IMR-90 (cell line): Measurements from ENCODE around the gene CCT5. TPM values are rescaled to one million over a fixed set of nuclear protein-coding genes. Genes with fewer than 3 reads are reported as not detected.

Source experiments
- ATAC-seq: fragments of 200-7000 bp; cut with Tn5 transposase; 2 replicates; pipeline ENCODE4 v1.9.1; 2020; ENCODE audit warnings: low read depth, mild to moderate bottlenecking, moderate library complexity
- BruUV-seq: library from RNA; stranded (reverse); fragments of 400-500 nt; replicated peaks from 2 replicates; lab custom pipeline; 2021; lab: Mats Ljungman, UMichigan
- CTCF ChIA-PET: fragments of 300-600 bp; formaldehyde crosslinking; extraction: SDS; loops from one replicate; lab custom pipeline; 2021; ENCODE audit warnings: antibody characterized with exemption; lab: Yijun Ruan, JAX
- POLR2A ChIA-PET: fragments of 300-600 bp; sonication (Branson Sonifier 250); formaldehyde crosslinking; loops from one replicate; lab custom pipeline; 2022; ENCODE audit warnings: antibody characterized with exemption; ENCODE audit not compliant: unreplicated experiment; lab: Charles Lee
- DNase-seq: peaks from one replicate; pipeline ENCODE4 v3.0.0; 2013
- H2AFZ ChIP-seq: replicated peaks from 2 replicates; pipeline ENCODE3; 2013; ENCODE audit warnings: low read length, mild to moderate bottlenecking; ENCODE audit not compliant: poor library complexity
- H2AK5ac ChIP-seq: 2 replicates; pipeline ENCODE4 v1.6.1; 2013; ENCODE audit warnings: low read depth, low read length, inconsistent platforms
- H2AK9ac ChIP-seq: replicated peaks from 2 replicates; pipeline ENCODE3; 2013; ENCODE audit warnings: mild to moderate bottlenecking, low read depth, low read length, moderate library complexity; ENCODE audit not compliant: poor library complexity
- H2BK120ac ChIP-seq: 2 replicates; pipeline ENCODE4 v1.6.1; 2013; ENCODE audit warnings: low read depth, low read length, inconsistent platforms
- H2BK15ac ChIP-seq: 3 replicates; pipeline ENCODE4 v1.6.1; 2013; ENCODE audit warnings: low read depth, low read length, inconsistent platforms
- H2BK20ac ChIP-seq: 2 replicates; pipeline ENCODE4 v1.6.1; 2013; ENCODE audit warnings: low read depth, mild to moderate bottlenecking, inconsistent platforms, low read length, moderate library complexity
- H2BK5ac ChIP-seq: 2 replicates; pipeline ENCODE4 v1.6.1; 2013; ENCODE audit warnings: mild to moderate bottlenecking, low read depth, low read length, inconsistent platforms; ENCODE audit not compliant: poor library complexity, severe bottlenecking
- H3K14ac ChIP-seq: replicated peaks from 2 replicates; pipeline ENCODE4 v1.6.1; 2013; ENCODE audit warnings: low read depth, low read length, inconsistent platforms
- H3K18ac ChIP-seq: 2 replicates; pipeline ENCODE4 v1.6.1; 2013; ENCODE audit warnings: low read depth, low read length, control low read depth
- H3K23ac ChIP-seq: 2 replicates; pipeline ENCODE4 v1.6.1; 2013; ENCODE audit warnings: low read depth, low read length, inconsistent platforms
- H3K27ac ChIP-seq: 2 replicates; pipeline ENCODE4 v1.5.1; 2013; ENCODE audit warnings: mild to moderate bottlenecking, control low read depth, low read length; ENCODE audit not compliant: insufficient read depth
- H3K27me3 ChIP-seq: 2 replicates; pipeline ENCODE4 v1.6.1; 2013; ENCODE audit warnings: low read length; ENCODE audit not compliant: control insufficient read depth, insufficient read depth
- H3K36me3 ChIP-seq: 2 replicates; pipeline ENCODE4 v1.6.1; 2013; ENCODE audit warnings: low read length, mixed read lengths; ENCODE audit not compliant: control insufficient read depth, insufficient read depth
- H3K4ac ChIP-seq: 2 replicates; pipeline ENCODE4 v1.6.1; 2013; ENCODE audit warnings: low read depth, low read length, inconsistent platforms
- H3K4me1 ChIP-seq: 2 replicates; pipeline ENCODE4 v1.6.1; 2013; ENCODE audit warnings: low read length, mixed read lengths; ENCODE audit not compliant: control insufficient read depth, insufficient read depth
- H3K4me2 ChIP-seq: 2 replicates; pipeline ENCODE4 v1.6.1; 2013; ENCODE audit warnings: low read depth, mild to moderate bottlenecking, control low read depth, low read length, moderate library complexity
- H3K4me3 ChIP-seq: 2 replicates; pipeline ENCODE4 v1.5.1; 2013; ENCODE audit warnings: low read depth, mild to moderate bottlenecking, control low read depth, low read length, moderate library complexity; ENCODE audit not compliant: insufficient read depth
- H3K56ac ChIP-seq: 2 replicates; pipeline ENCODE4 v1.6.1; 2013; ENCODE audit warnings: low read length, inconsistent platforms; ENCODE audit not compliant: insufficient read depth; ENCODE audit errors: extremely low read depth
- H3K79me1 ChIP-seq, 2 experiments: 2 replicates each; pipeline ENCODE4 v1.6.1; 2013; ENCODE audit warnings: low read length in 2 of 2, inconsistent platforms in 1 of 2, low read depth in 1 of 2
- H3K9ac ChIP-seq: 2 replicates; pipeline ENCODE4 v1.6.1; 2013; ENCODE audit warnings: low read depth, low read length, control low read depth
- H3K9me1 ChIP-seq: 2 replicates; pipeline ENCODE4 v1.6.1; 2013; ENCODE audit warnings: low read length, inconsistent platforms; ENCODE audit not compliant: insufficient read depth
- H3K9me3 ChIP-seq: 2 replicates; pipeline ENCODE4 v1.6.1; 2013; ENCODE audit warnings: low read length; ENCODE audit not compliant: control insufficient read depth, insufficient read depth
- H4K20me1 ChIP-seq: 2 replicates; pipeline ENCODE4 v1.6.1; 2013; ENCODE audit warnings: low read length, inconsistent platforms; ENCODE audit not compliant: insufficient read depth
- H4K5ac ChIP-seq: 2 replicates; pipeline ENCODE4 v1.6.1; 2013; ENCODE audit warnings: mild to moderate bottlenecking, low read depth, low read length, control low read depth
- H4K8ac ChIP-seq, 2 experiments: 2 replicates each; pipeline ENCODE4 v1.6.1; 2013; ENCODE audit warnings: low read depth in 2 of 2, low read length in 2 of 2, control low read depth in 1 of 2, inconsistent platforms in 1 of 2
- H4K91ac ChIP-seq: 2 replicates; pipeline ENCODE4 v1.6.1; 2013; ENCODE audit warnings: low read depth, low read length, inconsistent platforms; ENCODE audit not compliant: insufficient read depth
- CHD1 ChIP-seq: IDR thresholded peaks from 2 replicates; pipeline ENCODE4 v1.6.1; 2012; ENCODE audit warnings: low read depth, low read length, improper control_type of control experiment
- FOS ChIP-seq: fragments of 150-350 bp; IDR thresholded peaks from 2 replicates; pipeline ENCODE4 v1.6.1; 2016; ENCODE audit warnings: low read depth, low read length
- MXI1 ChIP-seq: IDR thresholded peaks from 2 replicates; pipeline ENCODE4 v1.6.1; 2012; ENCODE audit warnings: low read depth, mild to moderate bottlenecking, low read length, moderate library complexity, borderline replicate concordance
- RAD21 ChIP-seq: IDR thresholded peaks from 2 replicates; pipeline ENCODE4 v1.6.1; 2012; ENCODE audit warnings: low read length, improper control_type of control experiment
- WGBS, 2 experiments: methylation state at CpG; one replicate each; pipeline versions ENCODE4 v1.1.5 to v1.1.7; 2013; ENCODE audit warnings: missing lambda C conversion rate in 2 of 2; ENCODE audit not compliant: insufficient read length in 1 of 2; ENCODE audit errors: extremely low coverage in 2 of 2; 5-methylcytosine and 5-hydroxymethylcytosine counted together
- dilution Hi-C: fragments of 300-500 bp; cut with HindIII; formaldehyde crosslinking; loops from one replicate; pipeline ENCODE4 v1.14.3; 2018; ENCODE audit warnings: low sequenced_read_pairs; ENCODE audit not compliant: unreplicated experiment
- in situ Hi-C: fragments of 300-500 bp; cut with MboI; formaldehyde crosslinking; loops from 3 replicates; pipeline ENCODE4 v1.14.3; 2019; ENCODE audit warnings: low sequenced_read_pairs, inconsistent platforms, mixed read lengths
- intact Hi-C: fragments of 100-400 bp; cut with micrococcal nuclease; formaldehyde crosslinking; loops from 2 replicates; pipeline ENCODE4 v1.10.0; 2022
- polyA plus RNA-seq, 3 experiments: library from polyadenylated mRNA; depleted of rRNA; stranded (reverse); fragments of >200 nt; gene quantifications; 2 replicates each; pipeline ENCODE4 v1.2.3, GENCODE V29; 2012; ENCODE audit warnings: low replicate concordance in 1 of 3
- total RNA-seq: library from RNA; depleted of rRNA; stranded (reverse); fragments of >200 nt; gene quantifications from 2 replicates; pipeline ENCODE4 v1.2.3, GENCODE V29; 2012

Gene CCT5
- total and polyA plus RNA-seq, 2 of the 4 experiments (the other 2 are of a cell fraction): 358 to 481 TPM

- Histone ChIP-seq H3K14ac (no peak overlapping the region), H2AK5ac (no peak overlapping the region; the same call in 1 of the 2 replicates), H2AFZ (no peak overlapping the region), H3K79me1 (peaks cover 25 to 43% of the 10 kb centered on the region in 2 experiments), H3K9me3 (no peaks in the 10 kb centered on the region), H3K27me3 (no peaks in the 10 kb centered on the region), H3K4me1 (peaks cover 4% of the 10 kb centered on the region; the same call in 1 of the 2 replicates), H2BK120ac (no peak overlapping the region), H2BK20ac (no peak overlapping the region), H2BK15ac (no peak overlapping the region), H3K23ac (no peak overlapping the region), H2AK9ac (no peak overlapping the region), H3K4ac (no peak overlapping the region), H3K18ac (no peak overlapping the region), H3K27ac (no peak overlapping the region), H4K5ac (no peak overlapping the region), H4K91ac (no peak overlapping the region), H3K36me3 (peaks cover 52% of the 10 kb centered on the region), H4K8ac (no peak overlapping the region), H3K56ac (no peak overlapping the region), H4K20me1 (peaks cover 39% of the 10 kb centered on the region), H2BK5ac (no peak overlapping the region), H3K4me2 (no peak overlapping the region), H3K4me3 (no peak overlapping the region), H3K9ac (no peak overlapping the region), H3K9me1 (peaks cover 33% of the 10 kb centered on the region)
- 80% methylated on average over 1 of the region's 11 CpGs; no CpG with 5 or more reads in 1 of the 2 experiments for WGBS, 2 experiments
- dilution Hi-C loops (no loop called here), in situ Hi-C loops (no loop called here), intact Hi-C loops (no loop called here)
- CTCF ChIA-PET: no interaction called here
- DNase-seq: no peak
- TF ChIP-seq MXI1: no peak
- TF ChIP-seq FOS: no peak
- no peak for TF ChIP-seq CHD1
- no peak for TF ChIP-seq RAD21
- no peak for ATAC-seq
- POLR2A ChIA-PET: no interaction called here
- BruUV-seq: no TSS peak
These were observed 12.9 kb downstream of the CCT5 start for GRCh38 chr5:10262995-10263394.
